Neural cell (in vitro differentiated cells): ENCODE measurements around the gene NET1.

Experiments
- CTCF ChIP-seq: fragments of 450-650 bp; IDR thresholded peaks from 2 replicates; pipeline ENCODE4 v1.5.1; 2014; ENCODE audit warnings: antibody characterized with exemption, mild to moderate bottlenecking, moderate library complexity; ENCODE audit not compliant: poor library complexity, severe bottlenecking
- EP300 ChIP-seq: fragments of 450-650 bp; conservative IDR thresholded peaks from 2 replicates; pipeline ENCODE4 v1.6.1; 2014; ENCODE audit warnings: antibody characterized with exemption, mild to moderate bottlenecking, moderate library complexity; ENCODE audit not compliant: poor library complexity, severe bottlenecking
- EZH2 ChIP-seq: fragments of 200-600, 300-800 bp; shearing (Covaris generic), sonication (generic); IDR thresholded peaks from 2 replicates; pipeline ENCODE4 v1.6.1; 2014; ENCODE audit warnings: antibody characterized with exemption, low read length, borderline replicate concordance, mild to moderate bottlenecking; ENCODE audit not compliant: insufficient read depth, poor library complexity, severe bottlenecking
- MXI1 ChIP-seq: fragments of 450-650 bp; conservative IDR thresholded peaks from 2 replicates; pipeline ENCODE4 v1.6.1; 2014; ENCODE audit warnings: antibody characterized with exemption, mild to moderate bottlenecking; ENCODE audit not compliant: poor library complexity, severe bottlenecking
- POLR2AphosphoS5 ChIP-seq: IDR thresholded peaks from 2 replicates; pipeline ENCODE4 v1.6.1; 2012
- RAD21 ChIP-seq: fragments of 450-650 bp; conservative IDR thresholded peaks from 2 replicates; pipeline ENCODE4 v1.6.1; 2014; ENCODE audit warnings: antibody characterized with exemption, mild to moderate bottlenecking, moderate library complexity
- REST ChIP-seq: IDR thresholded peaks from 2 replicates; pipeline ENCODE4 v1.6.1; 2012; ENCODE audit warnings: borderline replicate concordance
- SMC3 ChIP-seq: fragments of 450-650 bp; conservative IDR thresholded peaks from 2 replicates; pipeline ENCODE4 v1.6.1; 2014; ENCODE audit warnings: antibody characterized with exemption, mild to moderate bottlenecking, moderate library complexity; ENCODE audit not compliant: poor library complexity
- TAF1 ChIP-seq: IDR thresholded peaks from 2 replicates; pipeline ENCODE4 v1.6.1; 2012; ENCODE audit warnings: low read depth

GRCh38 chr10:5467634-5468255 is 55.4 kb downstream of the NET1 start:
- no peak for TF ChIP-seq TAF1
- TF ChIP-seq EP300: no peak
- no peak for TF ChIP-seq POLR2AphosphoS5
- TF ChIP-seq CTCF: no peak
- no peak for TF ChIP-seq REST
- no peak for TF ChIP-seq EZH2
- TF ChIP-seq RAD21: no peak
- TF ChIP-seq MXI1: no peak
- no peak for TF ChIP-seq SMC3
